Hematopoietic multipotent progenitor cell treated with erythropoietin and hydrocortisone succinate and interleukin-3 and kit ligand, for 15 days (in vitro differentiated cells): Measurements from ENCODE around the gene SLC9A9.
A peak's percentile ranks its signal among the peaks of the same experiment; 100 is the strongest.

Experiments used
- DNase-seq: peaks from one replicate; pipeline ENCODE4 v3.0.0-alpha.2; 2015; ENCODE audit warnings: low spot score

SLC9A9 gene

GRCh38 chr3:143597774-143598652 is 250.3 kb downstream of the SLC9A9 start:
- DNase-seq = no peak

DNA sequence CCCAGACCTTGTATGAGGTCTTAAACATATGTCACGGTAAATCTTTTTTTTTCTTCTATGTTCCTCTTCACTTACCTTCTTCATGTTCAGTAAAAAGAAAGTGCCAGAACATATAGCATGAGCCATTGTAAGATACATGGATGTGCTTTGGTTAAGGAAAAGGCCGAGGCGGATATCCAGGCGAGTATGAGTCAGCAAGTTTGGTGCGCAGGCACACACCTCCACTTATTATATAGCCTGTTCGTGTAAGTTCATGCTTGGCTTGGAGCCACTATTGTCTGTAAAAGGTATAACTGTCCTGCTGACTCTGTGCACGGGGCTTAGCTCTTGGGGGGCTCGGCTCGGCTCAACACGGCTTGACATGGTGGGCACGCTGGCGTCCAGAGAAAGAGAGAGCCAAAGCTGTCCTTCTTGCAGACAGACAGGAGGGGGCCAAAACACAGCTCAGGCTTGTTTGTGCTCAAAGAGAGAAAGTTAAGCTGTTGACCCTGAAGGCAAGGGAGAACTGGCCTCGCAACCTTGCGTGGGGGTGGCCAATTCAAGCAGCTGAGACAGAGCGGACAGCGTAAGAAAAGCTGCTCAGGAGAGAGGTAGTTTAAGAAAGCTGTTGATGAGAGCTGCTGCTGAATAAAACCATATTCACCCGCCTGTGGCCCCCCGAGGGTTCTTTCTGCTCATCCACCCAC is 251.2 kb downstream of the SLC9A9 start:
- no peak for DNase-seq

DNA sequence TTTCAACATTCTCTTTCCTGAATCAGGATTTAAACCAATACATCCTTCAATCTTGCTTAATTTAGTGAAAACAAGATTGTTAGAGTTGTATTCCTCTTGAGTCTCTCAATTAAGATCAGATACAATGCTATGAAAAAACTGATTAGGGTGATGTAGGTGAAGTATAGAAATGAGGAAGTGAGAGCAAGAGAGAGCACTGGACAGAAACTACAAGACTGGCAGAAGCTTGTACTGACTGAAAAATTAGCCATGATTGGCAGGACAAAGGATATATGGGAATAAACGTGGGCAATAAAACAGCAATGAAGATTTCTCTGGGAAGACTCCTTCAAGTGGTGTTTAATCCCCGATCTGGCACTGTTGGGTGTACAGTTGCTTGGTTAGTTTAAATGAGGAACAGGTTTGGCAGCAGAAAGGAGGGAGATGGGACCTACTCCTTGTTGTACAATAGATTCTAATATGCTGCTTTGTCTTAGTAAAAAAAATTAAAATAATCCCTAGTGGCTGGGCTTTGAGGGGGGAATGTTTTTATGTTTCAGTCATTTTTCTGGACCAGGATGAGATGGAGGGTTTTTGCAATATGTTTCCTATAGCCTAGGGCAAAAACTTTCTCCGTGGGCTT is 252.7 kb downstream of the SLC9A9 start:
- DNase-seq = no peak

DNA sequence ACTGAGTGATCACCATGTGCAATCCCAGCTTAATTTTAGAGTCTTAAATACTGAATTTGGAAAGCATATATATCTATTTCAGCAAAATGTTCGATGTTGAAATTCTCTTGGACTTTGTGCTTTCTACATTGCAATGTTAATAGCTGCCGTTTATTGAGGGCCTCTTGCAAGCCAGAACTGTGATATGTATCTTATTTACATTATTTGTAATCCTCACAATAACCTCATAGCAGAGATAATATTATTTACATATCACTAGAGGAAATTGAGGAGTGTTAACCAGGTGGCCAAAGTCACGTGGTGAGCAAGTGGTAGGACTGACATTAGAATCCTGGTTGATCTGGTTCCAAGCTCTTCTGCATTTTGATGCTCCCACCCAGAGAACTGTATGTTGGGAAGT is 254.1 kb downstream of the SLC9A9 start:
- DNase-seq = no peak

- DNase-seq = peak; percentile 15
These were observed 257.6 kb downstream of the SLC9A9 start for GRCh38 chr3:143590660-143591059.

- no peak for DNase-seq
These were observed 261.7 kb downstream of the SLC9A9 start for GRCh38 chr3:143586576-143586975.

DNA sequence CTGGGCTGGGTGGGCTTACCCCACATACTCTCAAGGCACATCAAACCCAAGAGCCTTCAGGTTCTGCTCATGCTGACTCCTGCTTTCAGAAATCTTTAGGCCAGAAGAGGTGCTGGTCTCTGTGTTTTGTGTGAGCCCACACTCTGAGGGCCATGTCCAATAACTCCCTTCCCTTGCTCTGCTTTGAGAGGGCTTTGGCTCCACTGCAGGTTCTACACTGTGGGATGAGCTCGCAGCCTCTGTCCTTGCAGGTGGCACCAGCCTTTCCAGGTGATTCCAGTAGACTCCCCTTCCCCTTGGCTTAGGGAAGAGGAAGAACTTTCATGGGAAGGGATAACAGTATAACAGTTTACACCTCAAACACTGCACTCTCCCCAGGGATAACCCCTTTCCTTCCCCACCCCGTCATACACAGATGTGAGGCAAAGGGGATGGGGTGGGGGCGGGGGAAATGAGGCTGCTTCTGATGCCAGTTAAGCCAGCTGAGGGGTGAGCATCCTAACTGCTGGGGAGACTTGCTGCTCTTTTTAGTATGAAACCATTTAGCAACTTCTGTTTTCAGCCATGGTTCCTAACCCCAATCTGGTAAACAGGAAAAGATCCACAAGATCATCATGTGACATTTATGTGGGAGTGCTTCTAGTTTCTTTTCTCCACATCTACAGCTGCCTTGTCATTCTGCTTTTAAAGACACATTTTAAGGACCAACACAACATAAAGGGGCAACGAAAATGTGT is 262.4 kb downstream of the SLC9A9 start:
- DNase-seq = no peak

DNA sequence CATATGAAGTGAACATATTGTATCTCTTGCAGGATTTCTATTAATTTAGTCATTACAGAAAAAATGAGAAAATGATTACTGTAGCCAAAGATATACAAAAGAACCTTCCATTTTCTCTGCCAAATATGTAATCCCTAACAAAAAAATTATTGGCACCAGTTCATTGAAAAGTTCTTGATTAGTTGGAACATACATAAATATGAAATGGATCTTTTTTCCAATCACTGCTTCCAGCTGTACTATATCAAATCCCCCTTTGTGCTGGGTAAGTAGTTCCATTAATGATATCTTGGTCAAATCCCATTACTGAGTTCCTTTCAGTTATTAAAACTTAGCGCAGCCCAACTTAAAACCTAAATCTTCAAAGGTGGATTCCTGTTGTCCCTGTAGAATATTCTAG is 263.8 kb downstream of the SLC9A9 start:
- DNase-seq = no peak

DNA sequence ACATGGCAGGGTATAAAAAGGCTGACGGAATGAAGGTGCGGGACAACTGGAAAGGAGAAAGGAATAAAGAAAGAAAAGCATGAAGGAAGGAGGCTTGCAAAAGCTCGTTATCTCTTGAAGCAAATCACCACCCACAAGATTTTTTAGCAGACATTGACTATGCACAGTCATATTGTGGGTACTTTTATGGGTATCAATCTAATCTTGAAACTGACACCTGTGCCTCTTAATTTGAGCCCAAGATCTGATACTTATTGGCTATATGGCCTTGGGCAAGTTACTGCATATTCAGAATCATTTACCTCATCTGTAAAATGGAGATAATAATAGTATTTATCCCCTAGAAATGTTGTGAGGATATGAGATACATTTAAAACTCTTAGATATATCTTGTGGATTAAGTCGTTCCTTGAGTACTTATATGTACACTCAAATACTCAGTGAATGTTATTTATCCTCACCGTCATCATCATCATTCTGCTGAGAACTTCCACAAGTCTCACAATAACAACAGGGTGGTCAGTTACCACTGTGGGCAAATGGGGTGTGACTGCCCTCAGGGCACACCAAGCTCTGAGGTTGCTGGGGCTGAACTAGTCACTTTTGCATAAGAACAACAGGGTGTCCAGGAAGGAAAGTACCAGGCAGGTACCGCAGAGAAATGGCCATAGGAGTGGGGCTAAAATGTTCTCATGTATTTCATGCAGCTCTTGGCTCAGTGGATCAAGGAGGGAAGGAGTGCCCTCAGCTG is 266.1 kb downstream of the SLC9A9 start:
- no peak for DNase-seq

GRCh38 chr3:143578810-143579435 is 269.3 kb downstream of the SLC9A9 start:
- DNase-seq = no peak

GRCh38 chr3:143576568-143577270 is 271.5 kb downstream of the SLC9A9 start:
- DNase-seq = no peak

- DNase-seq = no peak
These were observed 273.3 kb downstream of the SLC9A9 start for GRCh38 chr3:143574933-143575332.

GRCh38 chr3:143573610-143574303 is 274.5 kb downstream of the SLC9A9 start:
- DNase-seq = no peak

GRCh38 chr3:143571548-143571947 is 276.7 kb downstream of the SLC9A9 start:
- no peak for DNase-seq

DNA sequence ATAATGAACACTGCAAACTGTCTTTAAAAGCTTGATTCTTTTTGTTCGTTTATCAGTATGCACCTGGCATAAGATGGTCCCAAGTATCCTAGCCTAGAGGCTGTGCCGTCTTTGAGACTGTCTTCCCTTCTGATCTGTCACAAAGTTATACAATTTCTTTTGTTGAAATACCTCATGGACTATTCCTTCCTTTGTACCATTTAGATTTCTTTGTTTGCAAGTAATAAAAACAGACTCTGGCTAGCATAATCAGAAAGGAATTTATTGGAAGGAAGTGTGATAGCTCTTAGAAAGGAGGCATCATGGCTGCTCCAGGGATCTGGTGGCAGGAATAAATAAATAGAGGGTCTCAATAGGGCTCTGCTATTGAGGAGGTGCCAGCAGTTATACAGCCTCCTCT is 280.4 kb downstream of the SLC9A9 start:
- DNase-seq = no peak

DNA sequence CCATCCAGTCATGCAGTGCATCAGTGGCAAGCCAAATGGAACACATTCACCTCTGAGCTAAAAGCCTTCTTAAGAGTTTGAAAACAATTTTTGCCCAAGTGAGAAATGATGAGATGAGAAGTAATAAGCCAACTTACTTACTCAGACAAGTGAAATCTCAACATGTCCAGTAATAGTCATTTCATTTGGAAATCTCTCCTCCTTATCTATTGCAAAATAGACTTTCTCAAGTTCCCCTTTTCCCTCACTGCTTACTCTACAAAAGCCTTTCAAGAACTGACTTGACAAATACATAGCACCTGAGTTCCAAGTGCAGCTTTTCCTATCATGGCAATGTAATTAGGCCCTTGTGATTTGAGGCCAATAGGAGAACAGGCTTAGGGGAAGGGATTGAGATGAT is 282.3 kb downstream of the SLC9A9 start:
- DNase-seq = no peak

DNA sequence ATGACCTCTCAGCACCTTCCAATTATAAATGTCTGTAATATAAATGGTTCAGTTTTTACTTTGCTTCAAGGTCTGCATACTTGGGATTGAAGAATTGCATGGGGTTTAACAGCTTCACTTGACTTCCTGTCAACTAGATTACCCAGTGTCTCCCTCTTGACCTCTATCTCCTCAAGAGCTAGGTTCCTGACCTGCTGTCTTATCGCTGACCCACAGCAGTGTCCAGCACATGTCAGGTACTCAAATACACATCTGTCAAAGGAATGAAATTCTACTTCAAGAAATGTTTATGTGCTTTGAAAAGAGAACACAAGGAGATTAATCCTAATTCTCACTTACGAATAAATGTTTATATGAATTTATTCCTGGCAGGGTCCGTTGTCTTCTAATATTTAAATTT is 284.5 kb downstream of the SLC9A9 start:
- no peak for DNase-seq

- no peak for DNase-seq
These were observed 285.5 kb downstream of the SLC9A9 start for GRCh38 chr3:143562789-143563188.

DNA sequence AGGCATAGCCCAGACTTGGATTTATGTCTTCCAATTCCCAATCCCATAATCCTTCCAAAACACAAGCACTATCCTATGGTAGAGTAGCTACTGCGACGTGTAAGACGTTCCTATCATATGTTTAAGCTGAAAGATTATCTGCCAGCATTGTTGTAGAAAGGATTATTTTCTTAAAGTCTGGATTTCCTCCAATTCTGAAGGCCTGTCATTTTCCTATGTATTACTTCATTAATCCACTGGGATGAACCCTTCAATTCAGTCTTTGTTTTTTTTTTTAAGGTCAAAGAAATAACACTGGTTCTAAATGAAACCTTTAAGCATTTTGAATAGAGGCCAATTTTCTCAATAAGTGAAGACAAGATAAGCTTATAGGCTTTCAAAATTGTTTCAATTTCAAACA is 289.0 kb downstream of the SLC9A9 start:
- DNase-seq = no peak

DNA sequence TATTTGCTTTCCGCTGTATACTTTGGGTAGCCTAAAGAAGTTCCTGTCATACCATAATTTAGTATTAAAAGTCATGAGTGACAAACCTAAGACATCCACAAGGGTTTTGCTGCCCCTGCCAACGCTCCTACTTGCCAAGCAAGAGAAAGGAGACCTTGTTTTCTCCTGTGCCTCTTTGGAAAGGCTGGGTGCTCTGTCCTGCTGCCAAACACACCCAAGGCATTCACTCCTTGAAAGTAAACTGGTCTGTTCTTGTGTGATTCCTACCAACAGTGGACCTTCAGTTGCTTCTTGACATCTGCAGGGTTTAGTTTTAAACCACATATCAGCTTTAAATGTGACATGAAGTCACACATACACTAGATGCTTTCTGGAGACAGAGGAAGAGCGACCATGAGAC is 295.4 kb downstream of the SLC9A9 start:
- DNase-seq = no peak
